Measurements from ENCODE around the gene ATP2A1.
A peak's percentile ranks its signal among the peaks of the same experiment; 100 is the strongest.
"Not testable (repeated sequence)": the region's sequence is repeated elsewhere in the genome, so short reads cannot be mapped to it uniquely, and the experiment has no call there.

ATP2A1 gene

GRCh38 chr16:28882551-28883160 lies 4.4 kb downstream of the ATP2A1 start:
- H3K9ac ChIP-seq: no peak overlapping the region

GRCh38 chr16:28883221-28883996 lies 5.1 kb downstream of the ATP2A1 start:
- Histone ChIP-seq H3K4me1 (peaks cover 3% of the 10 kb centered on the region), H3K27me3 (ENCODE audit: control insufficient read depth, insufficient read depth, low read length) (no peaks in the 10 kb centered on the region), H3K4me2 (ENCODE audit: low read length) (peak overlapping the region; percentile 6), H3K36me3 (ENCODE audit: control insufficient read depth, insufficient read depth, low read length) (no peaks in the 10 kb centered on the region), H2AFZ (peak overlapping the region; percentile 77), H3K27ac (no peak overlapping the region), H3K9me3 (ENCODE audit: control insufficient read depth, low read length) (no peaks in the 10 kb centered on the region), H3K79me2 (no peaks in the 10 kb centered on the region), H3K9ac (no peak overlapping the region), H3K4me3 (ENCODE audit: low read depth, low read length) (no peak overlapping the region)
- no peak for TF ChIP-seq CTCF (IDR thresholded peaks at IDR 0.05)

More at GRCh38 chr16:28882551-28883160, 4.4 kb downstream of the ATP2A1 start:
- Histone ChIP-seq H3K36me3 (ENCODE audit: control insufficient read depth, insufficient read depth, low read length) (no peaks in the 10 kb centered on the region), H3K79me2 (no peaks in the 10 kb centered on the region), H3K4me1 (peaks cover 3% of the 10 kb centered on the region), H3K4me3 (ENCODE audit: low read depth, low read length) (no peak overlapping the region), H3K4me2 (ENCODE audit: low read length) (peak overlapping the region; percentile 6), H3K27ac (no peak overlapping the region), H3K9me3 (ENCODE audit: control insufficient read depth, low read length) (no peaks in the 10 kb centered on the region), H2AFZ (peak overlapping the region; percentile 77), H3K27me3 (ENCODE audit: control insufficient read depth, insufficient read depth, low read length) (no peaks in the 10 kb centered on the region)
- no peak for TF ChIP-seq CTCF (IDR thresholded peaks at IDR 0.05)

GRCh38 chr16:28884045-28884444 lies 5.8 kb downstream of the ATP2A1 start:
- Histone ChIP-seq H3K36me3 (ENCODE audit: control insufficient read depth, insufficient read depth, low read length) (no peaks in the 10 kb centered on the region), H3K9ac (no peak overlapping the region), H3K4me2 (ENCODE audit: low read length) (no peak overlapping the region), H3K4me1 (peaks cover 3% of the 10 kb centered on the region), H3K4me3 (ENCODE audit: low read depth, low read length) (no peak overlapping the region), H2AFZ (no peak overlapping the region), H3K27me3 (ENCODE audit: control insufficient read depth, insufficient read depth, low read length) (no peaks in the 10 kb centered on the region), H3K27ac (no peak overlapping the region), H3K9me3 (ENCODE audit: control insufficient read depth, low read length) (no peaks in the 10 kb centered on the region), H3K79me2 (no peaks in the 10 kb centered on the region)
- no peak for TF ChIP-seq CTCF (IDR thresholded peaks at IDR 0.05)

- Histone ChIP-seq H3K79me2 (no peaks in the 10 kb centered on the region), H3K4me2 (ENCODE audit: low read length) (no peak overlapping the region), H3K9ac (no peak overlapping the region), H3K27ac (no peak overlapping the region), H3K4me1 (peaks cover 3% of the 10 kb centered on the region), H3K36me3 (ENCODE audit: control insufficient read depth, insufficient read depth, low read length) (no peaks in the 10 kb centered on the region), H3K9me3 (ENCODE audit: control insufficient read depth, low read length) (no peaks in the 10 kb centered on the region), H2AFZ (no peak overlapping the region), H3K4me3 (ENCODE audit: low read depth, low read length) (no peak overlapping the region), H3K27me3 (ENCODE audit: control insufficient read depth, insufficient read depth, low read length) (no peaks in the 10 kb centered on the region)
- TF ChIP-seq CTCF (IDR thresholded peaks at IDR 0.05): no peak
Observed at GRCh38 chr16:28886945-28887344, 8.7 kb downstream of the ATP2A1 start.

GRCh38 chr16:28890355-28890754 lies 12.1 kb downstream of the ATP2A1 start:
- not testable (repeated sequence) for H3K9me3 ChIP-seq (ENCODE audit: control insufficient read depth, low read length); H3K79me2 ChIP-seq; H3K9ac ChIP-seq; H3K27ac ChIP-seq; H2AFZ ChIP-seq; H3K36me3 ChIP-seq (ENCODE audit: control insufficient read depth, insufficient read depth, low read length); H3K4me3 ChIP-seq (ENCODE audit: low read depth, low read length); H3K4me2 ChIP-seq (ENCODE audit: low read length); H3K27me3 ChIP-seq (ENCODE audit: control insufficient read depth, insufficient read depth, low read length); H3K4me1 ChIP-seq
